ENCODE measurements around the gene LYG2. TPM values are rescaled to one million over a fixed set of nuclear protein-coding genes. Genes with fewer than 3 reads are reported as not detected.

LYG2 gene, protein sequence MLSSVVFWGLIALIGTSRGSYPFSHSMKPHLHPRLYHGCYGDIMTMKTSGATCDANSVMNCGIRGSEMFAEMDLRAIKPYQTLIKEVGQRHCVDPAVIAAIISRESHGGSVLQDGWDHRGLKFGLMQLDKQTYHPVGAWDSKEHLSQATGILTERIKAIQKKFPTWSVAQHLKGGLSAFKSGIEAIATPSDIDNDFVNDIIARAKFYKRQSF
- not detected in 2 replicates for total RNA-seq

DNA sequence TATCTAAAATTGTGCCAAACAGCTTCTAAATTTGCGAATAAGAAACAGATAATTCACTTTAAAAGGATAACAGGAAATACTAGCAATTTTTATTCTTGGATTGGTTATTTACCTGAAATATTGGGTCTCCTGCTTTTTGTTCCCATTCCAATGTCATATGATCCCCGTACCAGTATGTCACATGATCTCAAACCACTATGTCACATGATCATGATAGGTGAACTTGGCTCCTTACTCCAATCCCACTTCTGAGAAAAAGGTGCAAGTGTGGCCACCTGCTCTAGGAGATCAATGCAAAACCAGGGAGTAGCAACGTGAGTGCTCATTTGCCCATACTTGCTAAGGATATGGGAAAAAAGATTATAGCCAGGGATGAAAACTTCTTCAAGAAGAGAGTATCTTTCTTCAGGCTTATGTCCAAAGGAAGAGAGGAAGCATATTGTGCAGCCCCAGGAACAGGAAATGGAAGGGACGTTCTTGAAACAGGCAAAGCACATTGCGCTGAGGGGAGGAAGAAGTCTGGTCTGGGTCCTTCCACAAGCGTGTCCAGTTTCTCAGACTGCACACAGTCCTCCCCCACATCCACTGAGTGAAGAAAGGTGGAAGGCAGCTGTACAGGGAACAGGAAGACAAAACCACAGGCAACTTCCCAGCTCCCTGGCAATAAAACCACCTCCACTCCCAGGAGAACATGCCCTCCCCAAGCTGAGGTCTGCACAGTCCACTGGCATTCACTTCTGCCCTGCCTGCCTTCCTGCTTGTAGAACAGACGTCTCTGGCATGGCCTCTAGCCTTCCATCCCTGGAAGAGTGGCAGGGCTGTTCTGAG lies at the start of gene LYG2:
Gene LYG2, minus strand, starts transcription at position 176 of the 828 bp plus-strand sequence. CDS start 1,406 bp downstream, outside the sequence.

GRCh38 chr2:99301097-99301496 lies 45.6 kb upstream of the LYG2 start, which contains the start of gene LYG1:
LYG1 (minus strand) TSS chr2:99301197; CDS start chr2:99295670, 5,527 bp downstream.

Other genes with a start within 250 kb of the LYG2 start
- gene C2orf15, start 114.0 kb downstream of the LYG2 start, total RNA-seq: 0.16 and 2.3 TPM in 2 replicates
- gene TSGA10, start 100.7 kb downstream of the LYG2 start, total RNA-seq: 1.3 and 1.5 TPM in 2 replicates
- 3.1 and 3.4 TPM in 2 replicates for gene LIPT1, start 100.7 kb downstream of the LYG2 start, total RNA-seq
- 31.3 and 42.6 TPM in 2 replicates for gene MITD1, start 74.6 kb downstream of the LYG2 start, total RNA-seq
- gene MRPL30, start 74.5 kb downstream of the LYG2 start, total RNA-seq: 42.2 and 44.1 TPM in 2 replicates
- gene LYG1, start 45.5 kb upstream of the LYG2 start, total RNA-seq: 0.23 TPM in 1 of 2 replicates, not detected in the other
- gene TXNDC9, start 80.7 kb upstream of the LYG2 start, total RNA-seq: 63.2 and 66.8 TPM in 2 replicates
- 20.7 and 21.0 TPM in 2 replicates for gene EIF5B, start 81.7 kb upstream of the LYG2 start, total RNA-seq
- gene REV1, start 234.4 kb upstream of the LYG2 start, total RNA-seq: 13.1 and 17.3 TPM in 2 replicates

Measured in hair follicular keratinocyte (primary cell).